Measurements from ENCODE around the gene PPIP5K2.

DNA sequence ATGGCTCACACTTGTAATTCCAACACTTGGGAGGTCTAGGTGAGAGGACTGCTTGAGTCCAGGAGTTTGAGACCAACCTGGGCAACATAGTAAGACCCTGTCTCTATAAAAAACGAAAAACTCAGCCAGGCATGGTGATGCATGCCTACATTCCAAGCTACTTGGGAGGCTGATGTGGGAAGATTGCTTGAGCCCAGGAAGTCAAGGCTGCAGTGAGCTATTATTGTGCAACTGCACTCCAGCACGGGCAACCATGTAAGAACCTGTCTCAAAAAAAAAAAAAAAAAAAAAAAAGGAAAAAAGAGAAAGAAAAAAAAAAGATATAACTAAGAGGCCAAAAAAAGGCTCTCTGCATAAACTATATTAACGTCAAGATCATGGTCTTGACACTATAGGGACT lies 27.4 kb upstream of the PPIP5K2 start:
- TF ChIP-seq TAF1 (IDR thresholded peaks at IDR 0.05; ENCODE audit: borderline replicate concordance, insufficient read depth, low read length) (no peak), POLR2AphosphoS5 (IDR thresholded peaks at IDR 0.05; ENCODE audit: low read depth, low read length) (no peak), FOXP2 (optimal IDR thresholded peaks at IDR 0.05; ENCODE audit: borderline replicate concordance, extremely low read depth, extremely low read length, insufficient read depth) (no peak)
- TF ChIP-seq, protein P1, sequence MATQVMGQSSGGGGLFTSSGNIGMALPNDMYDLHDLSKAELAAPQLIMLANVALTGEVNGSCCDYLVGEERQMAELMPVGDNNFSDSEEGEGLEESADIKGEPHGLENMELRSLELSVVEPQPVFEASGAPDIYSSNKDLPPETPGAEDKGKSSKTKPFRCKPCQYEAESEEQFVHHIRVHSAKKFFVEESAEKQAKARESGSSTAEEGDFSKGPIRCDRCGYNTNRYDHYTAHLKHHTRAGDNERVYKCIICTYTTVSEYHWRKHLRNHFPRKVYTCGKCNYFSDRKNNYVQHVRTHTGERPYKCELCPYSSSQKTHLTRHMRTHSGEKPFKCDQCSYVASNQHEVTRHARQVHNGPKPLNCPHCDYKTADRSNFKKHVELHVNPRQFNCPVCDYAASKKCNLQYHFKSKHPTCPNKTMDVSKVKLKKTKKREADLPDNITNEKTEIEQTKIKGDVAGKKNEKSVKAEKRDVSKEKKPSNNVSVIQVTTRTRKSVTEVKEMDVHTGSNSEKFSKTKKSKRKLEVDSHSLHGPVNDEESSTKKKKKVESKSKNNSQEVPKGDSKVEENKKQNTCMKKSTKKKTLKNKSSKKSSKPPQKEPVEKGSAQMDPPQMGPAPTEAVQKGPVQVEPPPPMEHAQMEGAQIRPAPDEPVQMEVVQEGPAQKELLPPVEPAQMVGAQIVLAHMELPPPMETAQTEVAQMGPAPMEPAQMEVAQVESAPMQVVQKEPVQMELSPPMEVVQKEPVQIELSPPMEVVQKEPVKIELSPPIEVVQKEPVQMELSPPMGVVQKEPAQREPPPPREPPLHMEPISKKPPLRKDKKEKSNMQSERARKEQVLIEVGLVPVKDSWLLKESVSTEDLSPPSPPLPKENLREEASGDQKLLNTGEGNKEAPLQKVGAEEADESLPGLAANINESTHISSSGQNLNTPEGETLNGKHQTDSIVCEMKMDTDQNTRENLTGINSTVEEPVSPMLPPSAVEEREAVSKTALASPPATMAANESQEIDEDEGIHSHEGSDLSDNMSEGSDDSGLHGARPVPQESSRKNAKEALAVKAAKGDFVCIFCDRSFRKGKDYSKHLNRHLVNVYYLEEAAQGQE (IDR thresholded peaks at IDR 0.05; ENCODE audit: insufficient read depth in 1 of 2, low read depth in 2 of 2, low read length in 2 of 2), result no peak

Measured in PFSK-1 (cell line).